Gastrocnemius medialis (tissue), 4 donors: Measurements from ENCODE around the gene TGFB3.

Experiments
- CTCF ChIP-seq, 5 experiments: fragments of 450-650 bp in 3 of 5; fragments of 200-600 bp in 2 of 5; sonication (generic) in 2 of 5; IDR thresholded peaks in 4 of 5; conservative IDR thresholded peaks in 1 of 5; 1 replicate in 4 of 5; 2 replicates in 1 of 5; pipeline ENCODE4 v1.5.1; 2016 to 2019; ENCODE audit warnings: antibody characterized with exemption in 5 of 5, mild to moderate bottlenecking in 3 of 5, moderate library complexity in 3 of 5
- POLR2A ChIP-seq, 2 donors: fragments of 450-650 bp; IDR thresholded peaks; one replicate each; pipeline ENCODE4 v1.6.1; 2017; ENCODE audit warnings: antibody characterized with exemption in 2 of 2, mild to moderate bottlenecking in 2 of 2, moderate library complexity in 2 of 2

- TF ChIP-seq CTCF (IDR thresholded peaks at IDR 0.05 in 4 of 5, conservative IDR thresholded peaks at IDR 0.05 in 1 of 5) (no peak), POLR2A (IDR thresholded peaks at IDR 0.05) (no peak)
These were observed 8.9 kb downstream of the TGFB3 start for GRCh38 chr14:75972801-75973421.
